GM23338 (cell line): ENCODE data around the gene AFF3. TPM values are rescaled to one million over a fixed set of nuclear protein-coding genes. Genes with fewer than 3 reads are reported as not detected.

Experiments used
- ATAC-seq: fragments of 200-7000 bp; cut with Tn5 transposase; 3 replicates; pipeline ENCODE4 v1.9.1; 2020
- DNase-seq: peaks from one replicate; pipeline ENCODE4 v3.0.0-alpha.2; 2015; ENCODE audit warnings: low spot score
- H2AFZ ChIP-seq: fragments of 200-600 bp; sonication (generic); 2 replicates; pipeline ENCODE4 v1.8.0; 2016; ENCODE audit warnings: antibody characterized with exemption, mild to moderate bottlenecking, moderate library complexity
- H3F3A ChIP-seq: fragments of 200-600 bp; sonication (generic); replicated peaks from 2 replicates; pipeline ENCODE4 v1.8.0; 2017; ENCODE audit warnings: antibody characterized with exemption, mixed run types, low read depth
- H3K27ac ChIP-seq: fragments of 200-600 bp; sonication (generic); 2 replicates; pipeline ENCODE4 v1.6.1; 2016; ENCODE audit warnings: low read depth
- H3K27me3 ChIP-seq: fragments of 200-600 bp; sonication (generic); 2 replicates; pipeline ENCODE4 v1.8.0; 2016; ENCODE audit warnings: mild to moderate bottlenecking, mixed run types, moderate library complexity; ENCODE audit not compliant: insufficient read depth
- H3K36me3 ChIP-seq: fragments of 200-600 bp; sonication (generic); 2 replicates; pipeline ENCODE4 v1.8.0; 2016; ENCODE audit warnings: mild to moderate bottlenecking; ENCODE audit not compliant: insufficient read depth
- H3K4me1 ChIP-seq: fragments of 200-600 bp; sonication (generic); 2 replicates; pipeline ENCODE4 v1.8.0; 2016; ENCODE audit warnings: mild to moderate bottlenecking, moderate library complexity; ENCODE audit not compliant: insufficient read depth
- H3K4me2 ChIP-seq: fragments of 200-600 bp; sonication (generic); 2 replicates; pipeline ENCODE4 v1.7.1; 2017; ENCODE audit warnings: mixed run types
- H3K4me3 ChIP-seq: fragments of 200-600 bp; sonication (generic); 2 replicates; pipeline ENCODE4 v1.6.1; 2016; ENCODE audit warnings: mixed run types
- H3K79me2 ChIP-seq: fragments of 200-600 bp; sonication (generic); replicated peaks from 2 replicates; pipeline ENCODE4 v1.8.0; 2017; ENCODE audit warnings: mild to moderate bottlenecking; ENCODE audit not compliant: insufficient read depth
- H3K9me2 ChIP-seq: fragments of 200-600 bp; sonication (generic); 2 replicates; pipeline ENCODE4 v1.8.0; 2017; ENCODE audit not compliant: insufficient read depth
- H4K20me1 ChIP-seq: fragments of 200-600 bp; sonication (generic); replicated peaks from 2 replicates; pipeline ENCODE4 v1.8.0; 2017; ENCODE audit warnings: mild to moderate bottlenecking; ENCODE audit not compliant: insufficient read depth
- H3K27ac Mint-ChIP-seq: 2 replicates; pipeline ENCODE4 v1.8.0; 2020; ENCODE audit warnings: inconsistent platforms, mild to moderate bottlenecking, moderate library complexity, mixed read lengths
- H3K27me3 Mint-ChIP-seq: 3 replicates; pipeline ENCODE4 v1.8.0; 2022; ENCODE audit warnings: low read depth, mild to moderate bottlenecking, moderate library complexity, mixed read lengths, inconsistent platforms; ENCODE audit not compliant: insufficient read depth, poor library complexity
- H3K36me3 Mint-ChIP-seq: 3 replicates; pipeline ENCODE4 v1.8.0; 2021; ENCODE audit warnings: low read depth, mild to moderate bottlenecking, inconsistent platforms, moderate library complexity, mixed read lengths
- H3K4me1 Mint-ChIP-seq: 3 replicates; pipeline ENCODE4 v1.8.0; 2020; ENCODE audit warnings: mild to moderate bottlenecking, inconsistent platforms, mixed read lengths
- H3K4me3 Mint-ChIP-seq: 3 replicates; pipeline ENCODE4 v1.8.0; 2021; ENCODE audit warnings: moderate library complexity, mild to moderate bottlenecking, inconsistent platforms, mixed read lengths
- H3K9me3 Mint-ChIP-seq: 3 replicates; pipeline ENCODE4 v1.8.0; 2020; ENCODE audit warnings: moderate library complexity, mild to moderate bottlenecking, inconsistent platforms, mixed read lengths
- CTCF ChIP-seq, 2 experiments: fragments of 200-600 bp in 1 of 2; sonication (generic) in 1 of 2; conservative IDR thresholded peaks; 2 replicates each; pipeline versions ENCODE4 v1.5.1 to v1.6.1; 2016 to 2017; ENCODE audit warnings: antibody characterized with exemption in 2 of 2, low read depth in 2 of 2, mild to moderate bottlenecking in 2 of 2, moderate library complexity in 1 of 2
- ETS1 ChIP-seq: IDR thresholded peaks from 2 replicates; pipeline ENCODE4 v1.6.1; 2016; ENCODE audit warnings: antibody characterized with exemption
- EZH2 ChIP-seq: fragments of 200-600 bp; sonication (generic); IDR thresholded peaks from one replicate; pipeline ENCODE4 v1.8.0; 2017; ENCODE audit warnings: antibody characterized with exemption, mild to moderate bottlenecking, low read depth; ENCODE audit not compliant: unreplicated experiment
- EZH2phosphoT487 ChIP-seq: fragments of 200-600 bp; sonication (generic); IDR thresholded peaks from one replicate; pipeline ENCODE4 v1.8.1; 2018; ENCODE audit warnings: antibody characterized with exemption; ENCODE audit not compliant: unreplicated experiment
- JUNB ChIP-seq: IDR thresholded peaks from one replicate; pipeline ENCODE4 v1.6.1; 2016; ENCODE audit warnings: antibody characterized with exemption; ENCODE audit not compliant: unreplicated experiment
- POLR2AphosphoS5 ChIP-seq: IDR thresholded peaks from 2 replicates; pipeline ENCODE4 v1.6.1; 2016; ENCODE audit warnings: antibody characterized with exemption, low read depth
- REST ChIP-seq: IDR thresholded peaks from one replicate; pipeline ENCODE4 v1.6.1; 2018; ENCODE audit warnings: antibody characterized with exemption; ENCODE audit not compliant: unreplicated experiment
- ZNF114 ChIP-seq: fragments of 250-450 bp; sonication (Bioruptor Pico); IDR thresholded peaks from 2 replicates; pipeline ENCODE4 v1.5.0; 2020; ENCODE audit warnings: mild to moderate bottlenecking, moderate library complexity
- ZNF331 ChIP-seq: fragments of 250-450 bp; sonication (Bioruptor Pico); IDR thresholded peaks from 2 replicates; pipeline ENCODE4 v1.5.0; 2020; ENCODE audit warnings: low read depth, mild to moderate bottlenecking, moderate library complexity
- ZNF462 ChIP-seq: fragments of 250-450 bp; sonication (Bioruptor Pico); IDR thresholded peaks from 2 replicates; pipeline ENCODE4 v1.5.0; 2020; ENCODE audit warnings: mild to moderate bottlenecking, moderate library complexity
- polyA plus RNA-seq: library from polyadenylated mRNA; unstranded; fragments of >200 nt; fragmentation: Nextera tagmentation; extraction: Ambion mirVana; gene quantifications from 2 replicates; pipeline ENCODE4 v1.2.1, GENCODE V29; 2016
- total RNA-seq: library from RNA; depleted of rRNA; stranded (reverse); fragments of >200 nt; shearing (Covaris generic); gene quantifications from 2 replicates; pipeline ENCODE4 v1.2.3, GENCODE V29; 2014

The AFF3 gene
- total and polyA plus RNA-seq, 2 experiments from 2014 or later: 0.73 to 1.4 TPM

GRCh38 chr2:100013892-100014677 is 128.3 kb downstream of the AFF3 start:
- Mint-ChIP-seq H3K4me1 (peaks cover 18% of the 10 kb centered on the region; the same call in 2 of the 3 replicates), H3K36me3 (no peaks in the 10 kb centered on the region), H3K27ac (0 out of 2 replicates have a peak overlapping the region, but pooled peaks have one; percentile 57), H3K4me3 (no peak overlapping the region), H3K27me3 (no peaks in the 10 kb centered on the region), H3K9me3 (no peaks in the 10 kb centered on the region)
- peak; percentile 96 for ATAC-seq
- peak; percentile 27 for DNase-seq
- no peaks in the 10 kb centered on the region for H3F3A ChIP-seq
- no peaks in the 10 kb centered on the region for H3K4me1 ChIP-seq
- no peaks in the 10 kb centered on the region for H4K20me1 ChIP-seq
- H3K36me3 ChIP-seq: no peaks in the 10 kb centered on the region
- H3K27me3 ChIP-seq: no peaks in the 10 kb centered on the region
- H3K9me2 ChIP-seq: no peaks in the 10 kb centered on the region
- H3K27ac ChIP-seq: no peak overlapping the region
- no peak overlapping the region for H3K4me2 ChIP-seq
- H3K4me3 ChIP-seq: no peak overlapping the region
- TF ChIP-seq REST: no peak
- no peak for TF ChIP-seq JUNB
- TF ChIP-seq ZNF114 (CRISPR knock-in tag): no peak
- TF ChIP-seq CTCF (conservative IDR thresholded peaks at IDR 0.05; ENCODE audit: low read depth in 2 of 2): no peak
- TF ChIP-seq EZH2: no peak
- no peak for TF ChIP-seq ETS1
- no peak for TF ChIP-seq ZNF462 (CRISPR knock-in tag)
- TF ChIP-seq POLR2AphosphoS5: no peak
- TF ChIP-seq EZH2phosphoT487: no peak
- no peak for TF ChIP-seq ZNF331 (CRISPR knock-in tag)
- H2AFZ ChIP-seq: 0 out of 2 replicates have a peak overlapping the region, but pooled peaks have one; percentile 4
- no peaks in the 10 kb centered on the region for H3K79me2 ChIP-seq
